Testis (tissue), 2 donors: ENCODE measurements around the gene C6orf89.

Experiments
- CTCF ChIP-seq, 3 experiments: fragments of 450-650 bp in 2 of 3; fragments of 200-600 bp in 1 of 3; sonication (generic) in 1 of 3; IDR thresholded peaks; one replicate each; pipeline ENCODE4 v1.5.1; 2016 to 2019; ENCODE audit warnings: antibody characterized with exemption in 3 of 3, mild to moderate bottlenecking in 2 of 3, moderate library complexity in 1 of 3
- POLR2A ChIP-seq: fragments of 450-650 bp; IDR thresholded peaks from one replicate; pipeline ENCODE4 v1.6.1; 2017; ENCODE audit warnings: antibody characterized with exemption, mild to moderate bottlenecking, moderate library complexity

GRCh38 chr6:36871686-36872085 is 14.1 kb upstream of the C6orf89 start:
- no peak for TF ChIP-seq CTCF (IDR thresholded peaks at IDR 0.05)
- no peak for TF ChIP-seq POLR2A
